ENCODE results near the gene CRACR2A.

DNA sequence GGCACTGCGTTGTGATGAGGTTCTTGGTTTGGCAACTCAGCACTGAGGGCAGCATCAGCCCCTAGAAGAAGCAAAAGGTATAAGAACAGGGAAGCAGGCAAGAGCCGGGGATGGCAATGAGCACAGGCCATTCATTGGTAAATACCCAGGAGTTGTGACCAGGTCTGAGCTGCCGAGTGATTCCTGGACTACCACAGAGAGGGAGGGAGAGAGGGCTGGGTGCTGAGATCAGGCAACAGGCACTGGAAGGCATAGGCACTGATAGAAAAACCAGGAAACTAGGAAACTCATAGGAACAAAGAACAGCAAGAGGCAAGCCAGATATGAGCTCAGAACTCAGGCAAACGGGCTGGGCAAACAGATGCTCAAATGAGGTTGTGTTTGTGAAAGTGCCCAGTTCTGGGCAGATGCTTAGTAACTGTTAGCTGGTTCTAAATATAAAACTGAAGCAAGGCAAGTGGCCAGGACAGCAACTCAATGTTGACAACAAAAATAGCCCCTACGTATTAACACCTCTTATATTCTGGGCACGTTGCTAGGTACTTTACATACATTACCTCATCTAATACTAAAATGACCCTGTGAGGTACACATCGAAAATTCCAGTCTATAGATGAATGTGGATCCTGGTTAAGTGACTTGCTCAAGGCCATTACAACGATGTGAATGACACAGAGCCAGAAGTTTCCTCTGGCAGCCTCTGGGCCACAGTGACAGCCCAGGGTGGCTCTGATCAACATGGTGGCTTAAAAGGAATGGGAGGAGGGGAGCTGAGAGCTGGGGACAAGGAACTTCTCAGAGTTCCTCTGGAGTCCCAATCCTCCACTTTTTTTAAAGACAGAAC lies 140.8 kb downstream of the CRACR2A start:
- TF ChIP-seq EZH2phosphoT487 (IDR thresholded peaks at IDR 0.05; ENCODE audit: low read length), result no peak
- TF ChIP-seq, protein P1, sequence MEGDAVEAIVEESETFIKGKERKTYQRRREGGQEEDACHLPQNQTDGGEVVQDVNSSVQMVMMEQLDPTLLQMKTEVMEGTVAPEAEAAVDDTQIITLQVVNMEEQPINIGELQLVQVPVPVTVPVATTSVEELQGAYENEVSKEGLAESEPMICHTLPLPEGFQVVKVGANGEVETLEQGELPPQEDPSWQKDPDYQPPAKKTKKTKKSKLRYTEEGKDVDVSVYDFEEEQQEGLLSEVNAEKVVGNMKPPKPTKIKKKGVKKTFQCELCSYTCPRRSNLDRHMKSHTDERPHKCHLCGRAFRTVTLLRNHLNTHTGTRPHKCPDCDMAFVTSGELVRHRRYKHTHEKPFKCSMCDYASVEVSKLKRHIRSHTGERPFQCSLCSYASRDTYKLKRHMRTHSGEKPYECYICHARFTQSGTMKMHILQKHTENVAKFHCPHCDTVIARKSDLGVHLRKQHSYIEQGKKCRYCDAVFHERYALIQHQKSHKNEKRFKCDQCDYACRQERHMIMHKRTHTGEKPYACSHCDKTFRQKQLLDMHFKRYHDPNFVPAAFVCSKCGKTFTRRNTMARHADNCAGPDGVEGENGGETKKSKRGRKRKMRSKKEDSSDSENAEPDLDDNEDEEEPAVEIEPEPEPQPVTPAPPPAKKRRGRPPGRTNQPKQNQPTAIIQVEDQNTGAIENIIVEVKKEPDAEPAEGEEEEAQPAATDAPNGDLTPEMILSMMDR (IDR thresholded peaks at IDR 0.05; ENCODE audit: low read length), result no peak

Data from MM.1S (cell line).